Esophagus squamous epithelium (tissue), 5 donors: ENCODE results near the gene ASIC2. TPM values are rescaled to one million over a fixed set of nuclear protein-coding genes. Genes with fewer than 3 reads are reported as not detected.

Source experiments
- DNase-seq: peaks from one replicate; lab custom pipeline; 2025; lab: John Stamatoyannopoulos, UW
- H3K27ac ChIP-seq, 4 donors: fragments of 200-600 bp; sonication (generic); one replicate each; pipeline ENCODE4 v1.5.1; 2016 to 2019; ENCODE audit warnings: mild to moderate bottlenecking in 1 of 4
- H3K27me3 ChIP-seq, 4 donors: fragments of 200-600 bp; sonication (generic); 1 replicate in 3 of 4; 2 replicates in 1 of 4; pipeline versions ENCODE4 v1.5.1 to v1.6.0; 2017 to 2021; ENCODE audit warnings: antibody characterized with exemption in 1 of 4
- H3K36me3 ChIP-seq, 3 donors: fragments of 200-600 bp; sonication (generic); one replicate each; pipeline ENCODE4 v1.5.1; 2016 to 2019
- H3K4me1 ChIP-seq, 3 donors: fragments of 200-600 bp; sonication (generic); one replicate each; pipeline ENCODE4 v1.5.1; 2017 to 2019
- H3K4me3 ChIP-seq, 4 donors: fragments of 200-600 bp; sonication (generic); 1 replicate in 3 of 4; 2 replicates in 1 of 4; pipeline ENCODE4 v1.5.1; 2016 to 2019; ENCODE audit warnings: mild to moderate bottlenecking in 2 of 4, moderate library complexity in 1 of 4
- H3K9me3 ChIP-seq, 3 donors: fragments of 200-600 bp; sonication (generic); one replicate each; pipeline ENCODE4 v1.5.1; 2016 to 2019
- CTCF ChIP-seq, 6 experiments: fragments of 450-650 bp in 4 of 6; fragments of 200-600 bp in 2 of 6; sonication (generic) in 2 of 6; IDR thresholded peaks; one replicate each; pipeline ENCODE4 v1.5.1; 2016 to 2019; ENCODE audit warnings: antibody characterized with exemption in 6 of 6, mild to moderate bottlenecking in 4 of 6, moderate library complexity in 4 of 6
- POLR2A ChIP-seq, 4 donors: fragments of 450-650 bp; IDR thresholded peaks; one replicate each; pipeline ENCODE4 v1.6.1; 2017; ENCODE audit warnings: antibody characterized with exemption in 4 of 4, mild to moderate bottlenecking in 4 of 4, moderate library complexity in 3 of 4
- WGBS, 2 donors: methylation state at CpG; one replicate each; pipeline ENCODE4 v1.1.5; 2018; 5-methylcytosine and 5-hydroxymethylcytosine counted together
- intact Hi-C: fragments of 100-400 bp; cut with DNase I; formaldehyde crosslinking; loops from one replicate; pipeline ENCODE4 v1.15.0; 2022
- total RNA-seq, 4 donors: library from RNA; depleted of rRNA; stranded (reverse); fragments of >200 nt; gene quantifications; one replicate each; pipeline ENCODE4 v1.1.0, GENCODE V29; 2016
- donor health status: DM: yes; HTN: yes; CAD: no.

The ASIC2 gene
- total RNA-seq, 4 donors from 2014 or later: 0.29 TPM; not detected in 3

GRCh38 chr17:32998111-32998886 lies 294.8 kb downstream of the ASIC2 start:
- TF ChIP-seq POLR2A (IDR thresholded peaks at IDR 0.05): no peak
- TF ChIP-seq CTCF (IDR thresholded peaks at IDR 0.05): peak; percentile 61 to 92 (median 75)
- Histone ChIP-seq H3K9me3 (no peaks in the 10 kb centered on the region), H3K4me1 (no peaks in the 10 kb centered on the region), H3K27me3 (peaks cover 0 to 23% (median 0%) of the 10 kb centered on the region in 4 donors), H3K36me3 (no peaks in the 10 kb centered on the region), H3K4me3 (peak overlapping the region in 1 of 4 donors; percentile 24), H3K27ac (no peak overlapping the region)
- no peak for DNase-seq
- whole genome bisulfite sequencing, 2 donors: 2 to 5% methylated on average over 4 to 8 of the region's 18 CpGs
- intact Hi-C loops: loop anchor here (10.0 kb wide), 1 partner anchor 213 kb away; no protein-coding TSS in a partner anchor

- Histone ChIP-seq H3K4me1 (no peaks in the 10 kb centered on the region), H3K4me3 (no peak overlapping the region), H3K9me3 (no peaks in the 10 kb centered on the region), H3K27ac (no peak overlapping the region), H3K36me3 (no peaks in the 10 kb centered on the region), H3K27me3 (peaks cover 0 to 28% (median 0%) of the 10 kb centered on the region in 4 donors)
- intact Hi-C loops: loop anchor here (10.0 kb wide), 1 partner anchor 211 kb away; no protein-coding TSS in a partner anchor
- no peak for TF ChIP-seq POLR2A (IDR thresholded peaks at IDR 0.05)
- TF ChIP-seq CTCF (IDR thresholded peaks at IDR 0.05): no peak
- no peak for DNase-seq
- WGBS, 2 donors: 74 to 82% methylated on average over 6 to 9 of the region's 14 CpGs
These were observed 297.6 kb downstream of the ASIC2 start for GRCh38 chr17:32995416-32996045.

- intact Hi-C loops: loop anchor here (10.0 kb wide), 1 partner anchor 209 kb away; no protein-coding TSS in a partner anchor
- Histone ChIP-seq H3K4me3 (no peak overlapping the region), H3K36me3 (no peaks in the 10 kb centered on the region), H3K9me3 (peaks cover 0 to under 1% (median 0%) of the 10 kb centered on the region in 3 donors), H3K4me1 (no peaks in the 10 kb centered on the region), H3K27ac (no peak overlapping the region), H3K27me3 (peaks cover 0 to 18% (median 0%) of the 10 kb centered on the region in 4 donors)
- no peak for DNase-seq
- TF ChIP-seq CTCF (IDR thresholded peaks at IDR 0.05) (no peak), POLR2A (IDR thresholded peaks at IDR 0.05) (no peak)
- 37 to 43% methylated on average over 9 of the region's 9 CpGs for WGBS, 2 donors
These were observed 299.1 kb downstream of the ASIC2 start for GRCh38 chr17:32993977-32994376.

- intact Hi-C loops: loop anchor here (10.0 kb wide), 1 partner anchor 208 kb away; no protein-coding TSS in a partner anchor
- Histone ChIP-seq H3K4me1 (no peaks in the 10 kb centered on the region), H3K27ac (no peak overlapping the region), H3K9me3 (peaks cover 0 to 9% (median 7%) of the 10 kb centered on the region in 3 donors), H3K36me3 (no peaks in the 10 kb centered on the region), H3K4me3 (no peak overlapping the region), H3K27me3 (peaks cover 0 to 7% (median 0%) of the 10 kb centered on the region in 4 donors)
- DNase-seq: no peak
- WGBS, 2 donors: 57% methylated on average over 13 of the region's 13 CpGs
- TF ChIP-seq POLR2A (IDR thresholded peaks at IDR 0.05) (no peak), CTCF (IDR thresholded peaks at IDR 0.05) (no peak)
These were observed 300.6 kb downstream of the ASIC2 start for GRCh38 chr17:32992321-32993033.
